B cell (primary cell): ENCODE data around the gene C10orf53. TPM values are rescaled to one million over a fixed set of nuclear protein-coding genes. Genes with fewer than 3 reads are reported as not detected.

Experiments used
- ATAC-seq: fragments of 200-7000 bp; cut with Tn5 transposase; one replicate; pipeline ENCODE4 v1.10.0; 2021; ENCODE audit warnings: low read depth, mild to moderate bottlenecking, moderate number of reproducible peaks, moderate library complexity
- CTCF ChIA-PET: fragments of 350-600 bp; sonication (Branson Sonifier 250); formaldehyde crosslinking; loops from one replicate; lab custom pipeline; 2021; ENCODE audit warnings: antibody characterized with exemption, inconsistent platforms; lab: Charles Lee
- POLR2A ChIA-PET: fragments of 350-600 bp; sonication (Branson Sonifier 250); formaldehyde crosslinking; loops from one replicate; lab custom pipeline; 2021; ENCODE audit warnings: antibody characterized with exemption; lab: Charles Lee
- DNase-seq: peaks from one replicate; pipeline ENCODE4 v3.0.0; 2013
- H2AFZ ChIP-seq: 2 replicates; pipeline ENCODE4 v1.6.1; 2012; ENCODE audit warnings: mild to moderate bottlenecking, low read depth, low read length; ENCODE audit not compliant: insufficient read depth, poor library complexity, severe bottlenecking
- H3K27ac ChIP-seq, 2 donors: 1 replicate in 1 of 2; 2 replicates in 1 of 2; pipeline ENCODE4 v1.5.1; 2012 to 2013; ENCODE audit warnings: low read length in 2 of 2, mild to moderate bottlenecking in 2 of 2, moderate library complexity in 1 of 2
- H3K27me3 ChIP-seq, 4 experiments: fragments of 200-600 bp in 1 of 4; sonication (generic) in 1 of 4; replicated peaks in 1 of 4; 1 replicate in 2 of 4; 2 replicates in 2 of 4; pipeline versions ENCODE4 v1.6.1 to v1.7.0; 2013 to 2016; ENCODE audit warnings: low read length in 3 of 4, mild to moderate bottlenecking in 2 of 4, mixed read lengths in 1 of 4, moderate library complexity in 1 of 4; ENCODE audit not compliant: insufficient read depth in 4 of 4, control insufficient read depth in 3 of 4; ENCODE audit errors: control extremely low read depth in 1 of 4
- H3K36me3 ChIP-seq, 2 experiments: replicated peaks in 1 of 2; 1 replicate in 1 of 2; 2 replicates in 1 of 2; pipeline versions ENCODE4 v1.6.1 to v1.7.1; 2013; ENCODE audit warnings: low read length in 1 of 2; ENCODE audit not compliant: insufficient read depth in 2 of 2, control insufficient read depth in 1 of 2; ENCODE audit errors: control extremely low read depth in 1 of 2, extremely low read depth in 1 of 2
- H3K4me1 ChIP-seq, 2 donors: fragments of 200-600 bp in 1 of 2; sonication (generic) in 1 of 2; 1 replicate in 1 of 2; 2 replicates in 1 of 2; pipeline versions ENCODE4 v1.5.1 to v1.6.1; 2013 to 2017; ENCODE audit warnings: low read length in 2 of 2; ENCODE audit not compliant: control insufficient read depth in 2 of 2, insufficient read depth in 2 of 2
- H3K4me2 ChIP-seq: replicated peaks from 2 replicates; pipeline ENCODE3; 2012; ENCODE audit warnings: mild to moderate bottlenecking, low read depth, low read length; ENCODE audit not compliant: poor library complexity, severe bottlenecking
- H3K4me3 ChIP-seq, 5 experiments: fragments of 200-600 bp in 1 of 5; sonication (generic) in 1 of 5; 1 replicate in 3 of 5; 2 replicates in 2 of 5; pipeline versions ENCODE4 v1.5.1 to v1.7.0; 2011 to 2016; ENCODE audit warnings: low read length in 4 of 5, mild to moderate bottlenecking in 4 of 5, low read depth in 2 of 5, control low read depth in 1 of 5, moderate library complexity in 1 of 5; ENCODE audit not compliant: insufficient read depth in 1 of 5; ENCODE audit errors: control extremely low read depth in 1 of 5, extremely low read depth in 1 of 5
- H3K79me2 ChIP-seq: fragments of 200-600 bp; sonication (generic); one replicate; pipeline ENCODE4 v1.6.0; 2016; ENCODE audit warnings: low read length; ENCODE audit not compliant: control insufficient read depth, insufficient read depth
- H3K9ac ChIP-seq: fragments of 200-600 bp; sonication (generic); 2 replicates; pipeline ENCODE4 v1.6.1; 2017; ENCODE audit warnings: mild to moderate bottlenecking, low read length, moderate library complexity
- H3K9me3 ChIP-seq, 3 donors: one replicate each; pipeline versions ENCODE4 v1.6.1 to v1.7.1; 2013; ENCODE audit warnings: low read length in 2 of 3; ENCODE audit not compliant: control insufficient read depth in 2 of 3, insufficient read depth in 1 of 3; ENCODE audit errors: control extremely low read depth in 1 of 3
- H4K20me1 ChIP-seq: 2 replicates; pipeline ENCODE4 v1.6.0; 2012; ENCODE audit warnings: mild to moderate bottlenecking, low read length; ENCODE audit not compliant: insufficient read depth, control insufficient read depth, poor library complexity, severe bottlenecking
- H3K27ac Mint-ChIP-seq: one replicate; pipeline ENCODE4 v1.8.0; 2021; ENCODE audit warnings: mixed read lengths
- H3K27me3 Mint-ChIP-seq: one replicate; pipeline ENCODE4 v1.8.0; 2021; ENCODE audit warnings: mixed read lengths
- H3K4me1 Mint-ChIP-seq: one replicate; pipeline ENCODE4 v1.8.0; 2021; ENCODE audit warnings: mixed read lengths
- H3K4me3 Mint-ChIP-seq: one replicate; pipeline ENCODE4 v1.8.0; 2021; ENCODE audit warnings: mixed read lengths
- H3K9me3 Mint-ChIP-seq: one replicate; pipeline ENCODE4 v1.8.0; 2022; ENCODE audit warnings: mixed read lengths; ENCODE audit not compliant: insufficient read depth
- EZH2 ChIP-seq: IDR thresholded peaks from 2 replicates; pipeline ENCODE4 v1.6.1; 2012; ENCODE audit warnings: borderline replicate concordance, low read depth, mild to moderate bottlenecking, moderate library complexity, low read length; ENCODE audit not compliant: insufficient read depth, poor library complexity, severe bottlenecking
- WGBS: methylation state at CpG from one replicate; pipeline ENCODE4 v1.1.5; 2013; ENCODE audit warnings: missing lambda C conversion rate; ENCODE audit not compliant: insufficient coverage; 5-methylcytosine and 5-hydroxymethylcytosine counted together
- intact Hi-C: fragments of 100-400 bp; cut with micrococcal nuclease; formaldehyde crosslinking; loops from one replicate; pipeline ENCODE4 v1.10.0; 2022
- polyA plus RNA-seq: library from polyadenylated mRNA; depleted of rRNA; stranded (reverse); fragments of >200 nt; gene quantifications from 2 replicates; pipeline ENCODE4 v1.2.3, GENCODE V29; 2012
- total RNA-seq, 2 donors: library from RNA; stranded (reverse); fragments of 120-200 nt in 1 of 2; gene quantifications; 1 replicate in 1 of 2; 2 replicates in 1 of 2; pipeline versions ENCODE4 v1.2.3 to v1.2.4, GENCODE V29; 2013 to 2022
- TF ChIP-seq, protein P1 (sequence below): fragments of 200-600 bp; IDR thresholded peaks from one replicate; pipeline ENCODE4 v1.8.0; 2022; ENCODE audit warnings: antibody characterized with exemption, mild to moderate bottlenecking

The C10orf53 gene
- total and polyA plus RNA-seq, 2 donors (not counting 1 experiment from before 2014, with no cell fraction given) = not detected

DNA sequence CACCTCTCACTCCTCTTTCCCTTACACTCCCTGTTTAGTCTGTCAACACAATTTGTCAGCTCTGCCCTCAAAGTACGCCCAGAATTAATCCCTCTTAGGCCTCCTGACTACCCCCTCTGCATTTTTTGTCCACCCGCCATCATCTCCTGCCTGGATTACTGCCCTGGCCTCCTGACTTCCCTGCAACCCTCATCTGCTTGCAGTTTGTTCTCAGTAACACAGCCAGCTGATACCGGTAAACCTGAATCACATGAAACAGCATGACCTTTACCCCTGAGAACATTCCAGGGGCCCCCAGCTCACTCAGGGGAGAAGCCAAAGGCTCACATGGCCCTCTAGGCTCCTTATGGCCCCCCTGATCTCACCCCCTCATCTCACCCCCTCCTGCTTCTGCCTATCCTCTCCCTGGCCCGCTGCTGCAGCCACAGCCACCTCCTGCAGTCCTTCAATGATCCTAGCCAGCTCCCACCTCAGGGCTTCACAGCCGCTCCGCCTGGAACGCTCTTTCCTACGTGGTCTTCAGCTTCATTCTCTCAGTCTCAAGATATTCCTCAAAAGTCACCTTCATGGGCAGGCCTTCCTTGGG lies 8.9 kb downstream of the C10orf53 start:
- CTCF ChIA-PET = no interaction called here
- no peak overlapping the region for H3K27ac Mint-ChIP-seq
- intact Hi-C loops = no loop called here
- Histone ChIP-seq H3K27ac (no peak overlapping the region), H4K20me1 (no peaks in the 10 kb centered on the region), H2AFZ (no peak overlapping the region), H3K27me3 (peaks cover 0 to 40% (median 15%) of the 10 kb centered on the region in 4 experiments), H3K4me1 (no peaks in the 10 kb centered on the region), H3K79me2 (no peaks in the 10 kb centered on the region), H3K4me2 (no peak overlapping the region), H3K36me3 (no peaks in the 10 kb centered on the region), H3K9me3 (peaks cover 0 to 10% (median 3%) of the 10 kb centered on the region in 3 donors), H3K9ac (no peak overlapping the region), H3K4me3 (no peak overlapping the region)
- 37% methylated on average over 8 of the region's 8 CpGs for WGBS
- H3K4me1 Mint-ChIP-seq = no peaks in the 10 kb centered on the region
- ATAC-seq (no peak), DNase-seq (no peak)
- POLR2A ChIA-PET = no interaction called here
- peaks cover 53% of the 10 kb centered on the region for H3K27me3 Mint-ChIP-seq
- H3K9me3 Mint-ChIP-seq = peaks cover 7% of the 10 kb centered on the region
- no peak overlapping the region for H3K4me3 Mint-ChIP-seq
- TF ChIP-seq, protein P1, sequence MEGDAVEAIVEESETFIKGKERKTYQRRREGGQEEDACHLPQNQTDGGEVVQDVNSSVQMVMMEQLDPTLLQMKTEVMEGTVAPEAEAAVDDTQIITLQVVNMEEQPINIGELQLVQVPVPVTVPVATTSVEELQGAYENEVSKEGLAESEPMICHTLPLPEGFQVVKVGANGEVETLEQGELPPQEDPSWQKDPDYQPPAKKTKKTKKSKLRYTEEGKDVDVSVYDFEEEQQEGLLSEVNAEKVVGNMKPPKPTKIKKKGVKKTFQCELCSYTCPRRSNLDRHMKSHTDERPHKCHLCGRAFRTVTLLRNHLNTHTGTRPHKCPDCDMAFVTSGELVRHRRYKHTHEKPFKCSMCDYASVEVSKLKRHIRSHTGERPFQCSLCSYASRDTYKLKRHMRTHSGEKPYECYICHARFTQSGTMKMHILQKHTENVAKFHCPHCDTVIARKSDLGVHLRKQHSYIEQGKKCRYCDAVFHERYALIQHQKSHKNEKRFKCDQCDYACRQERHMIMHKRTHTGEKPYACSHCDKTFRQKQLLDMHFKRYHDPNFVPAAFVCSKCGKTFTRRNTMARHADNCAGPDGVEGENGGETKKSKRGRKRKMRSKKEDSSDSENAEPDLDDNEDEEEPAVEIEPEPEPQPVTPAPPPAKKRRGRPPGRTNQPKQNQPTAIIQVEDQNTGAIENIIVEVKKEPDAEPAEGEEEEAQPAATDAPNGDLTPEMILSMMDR = no peak
- TF ChIP-seq EZH2 = no peak

DNA sequence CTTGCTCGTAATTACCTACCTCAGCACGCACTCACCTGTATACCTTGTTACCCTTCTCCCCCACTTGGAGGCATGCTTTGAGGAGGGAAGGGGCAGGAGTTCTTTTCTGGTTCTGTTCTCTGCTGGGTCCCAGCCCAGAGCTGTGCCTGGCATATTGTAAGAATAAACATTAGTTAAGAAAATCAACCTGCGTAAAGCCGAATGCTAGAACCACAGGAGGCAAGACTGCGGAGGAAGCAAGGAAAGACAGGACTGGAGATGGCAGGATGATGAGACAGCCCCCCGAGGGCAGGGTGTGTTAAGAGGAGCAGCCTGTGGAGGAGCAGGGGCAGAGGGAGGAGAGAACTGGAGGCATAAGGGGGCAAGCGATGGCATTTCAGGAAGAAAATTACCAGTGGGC lies 9.5 kb downstream of the C10orf53 start:
- peaks cover 57% of the 10 kb centered on the region for H3K27me3 Mint-ChIP-seq
- no peak overlapping the region for H3K4me3 ChIP-seq
- peaks cover 0 to 10% (median 3%) of the 10 kb centered on the region in 3 donors for H3K9me3 ChIP-seq
- no peak overlapping the region for H2AFZ ChIP-seq
- intact Hi-C loops = no loop called here
- no peaks in the 10 kb centered on the region for H3K36me3 ChIP-seq
- no peak overlapping the region for H3K27ac Mint-ChIP-seq
- no peaks in the 10 kb centered on the region for H3K79me2 ChIP-seq
- POLR2A ChIA-PET = no interaction called here
- TF ChIP-seq EZH2 = no peak
- TF ChIP-seq, protein P1 = no peak
- ATAC-seq = no peak
- no peak overlapping the region for H3K9ac ChIP-seq
- no peak overlapping the region for H3K4me2 ChIP-seq
- WGBS = 25% methylated on average over 5 of the region's 7 CpGs
- no peak overlapping the region for H3K4me3 Mint-ChIP-seq
- H3K4me1 ChIP-seq = no peaks in the 10 kb centered on the region
- peaks cover 7% of the 10 kb centered on the region for H3K9me3 Mint-ChIP-seq
- H3K27me3 ChIP-seq = peaks cover 0 to 40% (median 15%) of the 10 kb centered on the region in 4 experiments
- DNase-seq = no peak
- H3K27ac ChIP-seq = no peak overlapping the region
- no peaks in the 10 kb centered on the region for H3K4me1 Mint-ChIP-seq
- CTCF ChIA-PET = no interaction called here
- H4K20me1 ChIP-seq = no peaks in the 10 kb centered on the region
